Right atrium auricular region (tissue), 2 donors: ENCODE data around the gene SMIM33. TPM values are rescaled to one million over a fixed set of nuclear protein-coding genes. Genes with fewer than 3 reads are reported as not detected.
A peak's percentile ranks its signal among the peaks of the same experiment; 100 is the strongest.

ENCODE experiments used
- DNase-seq: peaks from one replicate; pipeline ENCODE4 v3.0.0-alpha.2; 2019; ENCODE audit warnings: low spot score
- H3K27ac ChIP-seq, 2 donors: fragments of 200-600 bp; sonication (generic); 1 replicate in 1 of 2; 2 replicates in 1 of 2; pipeline ENCODE4 v1.5.1; 2016 to 2019
- H3K27me3 ChIP-seq, 2 donors: fragments of 200-600 bp; sonication (generic); one replicate each; pipeline versions ENCODE4 v1.5.1 to v1.6.0; 2017 to 2019
- H3K36me3 ChIP-seq: fragments of 200-600 bp; sonication (generic); one replicate; pipeline ENCODE4 v1.5.1; 2016
- H3K4me1 ChIP-seq, 2 donors: fragments of 200-600 bp; sonication (generic); one replicate each; pipeline versions ENCODE4 v1.5.1 to v1.6.0; 2017 to 2019
- H3K4me3 ChIP-seq, 2 donors: fragments of 200-600 bp; sonication (generic); 1 replicate in 1 of 2; 2 replicates in 1 of 2; pipeline ENCODE4 v1.5.1; 2017 to 2019; ENCODE audit warnings: mild to moderate bottlenecking in 1 of 2, moderate library complexity in 1 of 2
- H3K9me3 ChIP-seq, 2 donors: fragments of 200-600 bp; sonication (generic); one replicate each; pipeline ENCODE4 v1.5.1; 2019
- total RNA-seq, 2 donors: library from RNA; depleted of rRNA; stranded (reverse); fragments of >200 nt; gene quantifications; one replicate each; pipeline ENCODE4 v1.1.0, GENCODE V29; 2016
- TF ChIP-seq, protein P1 (sequence below), 2 donors: fragments of 200-600 bp; sonication (generic); IDR thresholded peaks; one replicate each; pipeline ENCODE4 v1.5.1; 2019; ENCODE audit warnings: antibody characterized with exemption in 2 of 2

SMIM33 gene
- total RNA-seq, 2 donors from 2014 or later: not detected

DNA sequence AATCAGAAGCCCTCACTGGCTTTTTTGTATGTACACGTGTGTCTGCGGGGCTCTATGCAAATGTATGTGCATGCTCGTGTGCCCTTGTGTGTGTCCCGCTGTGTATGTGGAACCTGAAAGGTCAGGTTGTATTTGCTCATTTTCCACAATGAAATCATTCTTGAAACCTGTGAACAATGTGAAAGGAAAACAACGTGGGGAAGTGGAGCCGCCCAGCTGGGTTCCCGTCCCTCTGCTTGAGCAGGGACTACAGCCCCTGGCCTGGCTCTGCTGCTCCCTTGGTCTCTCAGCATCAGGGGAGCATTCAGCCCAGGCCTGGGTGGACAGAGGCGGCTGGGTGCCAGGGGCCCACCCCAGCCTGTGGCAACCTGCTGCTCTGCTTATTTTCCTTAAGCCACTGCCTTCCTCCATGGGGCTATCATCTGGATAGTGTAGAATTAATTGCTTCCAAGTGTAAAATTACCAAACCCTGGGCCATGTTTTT lies 11.3 kb upstream of the SMIM33 start:
- Histone ChIP-seq H3K4me3 (no peak overlapping the region), H3K36me3 (no peaks in the 10 kb centered on the region), H3K9me3 (no peaks in the 10 kb centered on the region), H3K4me1 (no peaks in the 10 kb centered on the region), H3K27me3 (no peaks in the 10 kb centered on the region), H3K27ac (peak overlapping the region; percentile 50 to 66)
- TF ChIP-seq, protein P1, sequence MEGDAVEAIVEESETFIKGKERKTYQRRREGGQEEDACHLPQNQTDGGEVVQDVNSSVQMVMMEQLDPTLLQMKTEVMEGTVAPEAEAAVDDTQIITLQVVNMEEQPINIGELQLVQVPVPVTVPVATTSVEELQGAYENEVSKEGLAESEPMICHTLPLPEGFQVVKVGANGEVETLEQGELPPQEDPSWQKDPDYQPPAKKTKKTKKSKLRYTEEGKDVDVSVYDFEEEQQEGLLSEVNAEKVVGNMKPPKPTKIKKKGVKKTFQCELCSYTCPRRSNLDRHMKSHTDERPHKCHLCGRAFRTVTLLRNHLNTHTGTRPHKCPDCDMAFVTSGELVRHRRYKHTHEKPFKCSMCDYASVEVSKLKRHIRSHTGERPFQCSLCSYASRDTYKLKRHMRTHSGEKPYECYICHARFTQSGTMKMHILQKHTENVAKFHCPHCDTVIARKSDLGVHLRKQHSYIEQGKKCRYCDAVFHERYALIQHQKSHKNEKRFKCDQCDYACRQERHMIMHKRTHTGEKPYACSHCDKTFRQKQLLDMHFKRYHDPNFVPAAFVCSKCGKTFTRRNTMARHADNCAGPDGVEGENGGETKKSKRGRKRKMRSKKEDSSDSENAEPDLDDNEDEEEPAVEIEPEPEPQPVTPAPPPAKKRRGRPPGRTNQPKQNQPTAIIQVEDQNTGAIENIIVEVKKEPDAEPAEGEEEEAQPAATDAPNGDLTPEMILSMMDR (IDR thresholded peaks at IDR 0.05): no peak
- DNase-seq: no peak

DNA sequence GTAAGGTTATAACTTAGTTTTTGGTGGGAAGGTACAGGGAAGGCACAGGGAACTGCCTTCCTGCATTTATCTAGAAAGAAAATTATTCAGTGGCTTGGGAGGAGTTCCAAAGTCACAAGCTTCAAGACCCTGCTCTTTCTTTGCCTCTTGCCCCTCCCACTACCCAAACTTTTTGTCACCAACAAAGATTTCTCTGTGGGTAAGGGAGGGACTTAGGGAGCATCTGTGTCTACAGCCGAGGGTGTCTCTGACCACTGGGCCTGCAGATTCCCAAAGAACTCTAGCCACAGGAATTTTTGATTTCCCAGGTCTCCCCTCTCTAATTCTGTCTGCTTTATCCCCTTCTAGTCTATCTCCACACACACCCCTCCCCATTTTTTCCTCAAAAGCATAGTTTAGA lies 10.3 kb upstream of the SMIM33 start:
- no peaks in the 10 kb centered on the region for H3K4me1 ChIP-seq
- H3K36me3 ChIP-seq: no peaks in the 10 kb centered on the region
- peak overlapping the region; percentile 50 to 75 for H3K27ac ChIP-seq
- TF ChIP-seq, protein P1 (IDR thresholded peaks at IDR 0.05): no peak
- peak overlapping the region in 1 of 2 donors; percentile 42 for H3K4me3 ChIP-seq
- H3K9me3 ChIP-seq: no peaks in the 10 kb centered on the region
- no peak for DNase-seq
- no peaks in the 10 kb centered on the region for H3K27me3 ChIP-seq

DNA sequence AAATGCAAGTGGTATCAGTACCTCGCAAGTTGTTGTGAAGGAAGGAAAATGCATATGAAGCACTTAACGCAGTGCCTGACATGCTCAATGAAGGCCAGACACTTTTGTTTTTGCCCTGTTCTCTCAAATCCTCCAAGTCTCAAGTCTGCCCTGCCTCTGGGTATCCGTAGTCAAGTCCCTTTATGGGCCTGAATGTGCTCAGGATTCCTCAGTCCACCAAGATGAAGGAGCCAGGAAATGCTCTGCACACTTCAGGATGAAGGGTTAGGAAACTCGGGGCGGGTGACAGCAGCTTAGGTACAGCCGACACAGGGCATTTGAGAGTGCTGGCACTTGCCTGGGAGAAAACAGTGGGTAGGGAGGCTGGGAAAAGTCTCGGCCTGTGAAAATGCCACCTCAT lies 9.6 kb upstream of the SMIM33 start:
- DNase-seq: no peak
- Histone ChIP-seq H3K27me3 (no peaks in the 10 kb centered on the region), H3K4me3 (peak overlapping the region; percentile 32 to 42), H3K9me3 (no peaks in the 10 kb centered on the region), H3K36me3 (no peaks in the 10 kb centered on the region), H3K4me1 (no peaks in the 10 kb centered on the region), H3K27ac (peak overlapping the region; percentile 50 to 75)
- TF ChIP-seq, protein P1 (IDR thresholded peaks at IDR 0.05): no peak

DNA sequence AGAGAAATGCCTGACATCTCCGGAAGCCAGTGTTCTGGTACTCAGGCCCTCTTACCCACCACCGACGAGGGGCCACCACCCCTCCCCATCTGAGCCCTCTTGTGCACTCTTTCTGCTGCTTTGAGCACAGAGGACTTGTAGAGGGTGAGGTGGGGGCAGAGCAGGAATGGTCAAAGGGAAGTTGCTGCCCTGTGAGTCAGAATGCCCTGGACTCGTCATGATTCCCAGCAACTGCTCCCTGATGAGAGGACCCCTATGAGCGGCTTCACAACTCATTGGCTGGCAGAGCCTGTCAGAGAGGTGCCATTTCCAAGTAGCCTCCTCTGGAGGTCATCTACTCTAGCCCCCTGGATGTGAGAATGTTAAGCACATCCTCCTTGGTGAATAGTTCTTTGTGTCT lies 9.1 kb upstream of the SMIM33 start:
- H3K27ac ChIP-seq: peak overlapping the region; percentile 46 to 75
- peak overlapping the region; percentile 32 to 42 for H3K4me3 ChIP-seq
- no peaks in the 10 kb centered on the region for H3K4me1 ChIP-seq
- no peaks in the 10 kb centered on the region for H3K27me3 ChIP-seq
- TF ChIP-seq, protein P1 (IDR thresholded peaks at IDR 0.05): no peak
- DNase-seq: no peak
- no peaks in the 10 kb centered on the region for H3K9me3 ChIP-seq
- no peaks in the 10 kb centered on the region for H3K36me3 ChIP-seq

DNA sequence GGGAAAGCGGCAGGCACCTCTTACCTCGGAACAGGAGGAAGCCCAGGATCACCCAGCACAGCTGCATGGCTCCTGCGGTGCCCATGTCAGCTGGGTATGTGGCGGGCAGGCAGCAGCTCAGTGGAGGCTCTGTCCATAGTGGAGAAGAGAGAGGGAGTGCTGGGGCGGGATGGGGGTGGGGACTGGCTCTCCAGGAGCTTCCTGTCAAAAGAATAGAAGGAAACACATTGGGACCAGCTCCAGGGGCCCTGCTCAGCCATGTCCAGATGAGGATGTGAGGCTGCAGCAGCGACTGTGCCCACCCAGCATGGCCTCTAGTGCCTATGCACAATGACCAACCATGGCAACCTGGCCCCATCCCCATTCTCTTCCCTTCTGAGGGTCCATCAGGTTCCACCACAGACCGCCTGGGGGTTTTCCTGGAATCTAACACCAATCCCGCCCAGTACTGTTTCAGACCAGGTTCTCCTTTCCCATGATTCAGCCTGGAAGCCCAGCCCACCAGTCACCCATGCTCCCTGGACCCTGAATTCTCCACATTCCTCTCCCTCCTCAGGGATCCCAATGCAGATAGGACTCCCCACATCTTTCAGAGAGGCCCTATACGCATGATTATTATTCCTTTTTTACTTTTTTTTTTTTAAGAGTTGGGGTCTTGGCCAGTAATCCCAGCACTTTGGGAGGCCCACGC lies 8.1 kb upstream of the SMIM33 start, which contains the start of gene ECSCR:
Gene ECSCR, minus strand, starts transcription at position 158 of the 691 bp plus-strand sequence. Its CDS starts 73 bp downstream, at position 85.
- no peak for DNase-seq
- Histone ChIP-seq H3K27me3 (no peaks in the 10 kb centered on the region), H3K4me1 (no peaks in the 10 kb centered on the region), H3K9me3 (no peaks in the 10 kb centered on the region), H3K4me3 (peak within 1 kb of the TSS; percentile 32 to 42), H3K27ac (peak within 1 kb of the TSS; percentile 46 to 75), H3K36me3 (no peaks in the 10 kb centered on the region)
- TF ChIP-seq, protein P1 (IDR thresholded peaks at IDR 0.05): no peak
